Measurements from ENCODE around the gene PAK1. TPM values are rescaled to one million over a fixed set of nuclear protein-coding genes. Genes with fewer than 3 reads are reported as not detected.

Gene PAK1
- total and polyA plus RNA-seq, 9 of the 15 experiments (the other 6 are each of a cell fraction or from before 2014, with no cell fraction given): 0.52 to 11.7 (median 1.9) TPM

GRCh38 chr11:77299528-77299993 is 174.3 kb downstream of the PAK1 start (continued):
- TF ChIP-seq NR4A1 (CRISPR knock-in tag; IDR thresholded peaks at IDR 0.05) (no peak), NR4A1 (tag; IDR thresholded peaks at IDR 0.05) (0 out of 2 replicates have a peak, but pooled peaks have one; percentile 43), EGR1 (conservative IDR thresholded peaks at IDR 0.05) (no peak), SAP30 (IDR thresholded peaks at IDR 0.05; ENCODE audit: borderline replicate concordance, insufficient read depth, low read depth, low read length, poor library complexity, severe bottlenecking) (no peak), ZNF316 (IDR thresholded peaks at IDR 0.05) (peak; percentile 96), BACH1 (tag; IDR thresholded peaks at IDR 0.05) (peak; percentile 91), GATA2 (CRISPR knock-in tag; IDR thresholded peaks at IDR 0.05) (peak; percentile 73), ZNF766 (CRISPR knock-in tag; conservative IDR thresholded peaks at IDR 0.05) (peak; percentile 92; the same call in 1 of the 2 replicates), SNAPC5 (CRISPR knock-in tag; IDR thresholded peaks at IDR 0.05) (no peak), IRF9 (tag; IDR thresholded peaks at IDR 0.05) (no peak), CBFA2T3 (IDR thresholded peaks at IDR 0.05) (peak; percentile 3; the same call in 1 of the 2 replicates), ZNF408 (CRISPR knock-in tag; IDR thresholded peaks at IDR 0.05; ENCODE audit: low read depth) (no peak), ZBTB17 (CRISPR knock-in tag; IDR thresholded peaks at IDR 0.05) (no peak), CBX1 (IDR thresholded peaks at IDR 0.05; ENCODE audit: low read depth) (no peak), RB1 (IDR thresholded peaks at IDR 0.05; ENCODE audit: low read depth) (no peak), ZNF830 (CRISPR knock-in tag; IDR thresholded peaks at IDR 0.05) (no peak)
- TF ChIP-seq, protein P1, sequence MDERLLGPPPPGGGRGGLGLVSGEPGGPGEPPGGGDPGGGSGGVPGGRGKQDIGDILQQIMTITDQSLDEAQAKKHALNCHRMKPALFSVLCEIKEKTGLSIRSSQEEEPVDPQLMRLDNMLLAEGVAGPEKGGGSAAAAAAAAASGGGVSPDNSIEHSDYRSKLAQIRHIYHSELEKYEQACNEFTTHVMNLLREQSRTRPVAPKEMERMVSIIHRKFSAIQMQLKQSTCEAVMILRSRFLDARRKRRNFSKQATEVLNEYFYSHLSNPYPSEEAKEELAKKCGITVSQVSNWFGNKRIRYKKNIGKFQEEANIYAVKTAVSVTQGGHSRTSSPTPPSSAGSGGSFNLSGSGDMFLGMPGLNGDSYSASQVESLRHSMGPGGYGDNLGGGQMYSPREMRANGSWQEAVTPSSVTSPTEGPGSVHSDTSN (CRISPR knock-in tag; IDR thresholded peaks at IDR 0.05; ENCODE audit: low read depth): peak; percentile 87
- TF ChIP-seq, protein P1 (tag; conservative IDR thresholded peaks at IDR 0.05; ENCODE audit: low read depth): peak; percentile 98
- TF ChIP-seq, protein P2, sequence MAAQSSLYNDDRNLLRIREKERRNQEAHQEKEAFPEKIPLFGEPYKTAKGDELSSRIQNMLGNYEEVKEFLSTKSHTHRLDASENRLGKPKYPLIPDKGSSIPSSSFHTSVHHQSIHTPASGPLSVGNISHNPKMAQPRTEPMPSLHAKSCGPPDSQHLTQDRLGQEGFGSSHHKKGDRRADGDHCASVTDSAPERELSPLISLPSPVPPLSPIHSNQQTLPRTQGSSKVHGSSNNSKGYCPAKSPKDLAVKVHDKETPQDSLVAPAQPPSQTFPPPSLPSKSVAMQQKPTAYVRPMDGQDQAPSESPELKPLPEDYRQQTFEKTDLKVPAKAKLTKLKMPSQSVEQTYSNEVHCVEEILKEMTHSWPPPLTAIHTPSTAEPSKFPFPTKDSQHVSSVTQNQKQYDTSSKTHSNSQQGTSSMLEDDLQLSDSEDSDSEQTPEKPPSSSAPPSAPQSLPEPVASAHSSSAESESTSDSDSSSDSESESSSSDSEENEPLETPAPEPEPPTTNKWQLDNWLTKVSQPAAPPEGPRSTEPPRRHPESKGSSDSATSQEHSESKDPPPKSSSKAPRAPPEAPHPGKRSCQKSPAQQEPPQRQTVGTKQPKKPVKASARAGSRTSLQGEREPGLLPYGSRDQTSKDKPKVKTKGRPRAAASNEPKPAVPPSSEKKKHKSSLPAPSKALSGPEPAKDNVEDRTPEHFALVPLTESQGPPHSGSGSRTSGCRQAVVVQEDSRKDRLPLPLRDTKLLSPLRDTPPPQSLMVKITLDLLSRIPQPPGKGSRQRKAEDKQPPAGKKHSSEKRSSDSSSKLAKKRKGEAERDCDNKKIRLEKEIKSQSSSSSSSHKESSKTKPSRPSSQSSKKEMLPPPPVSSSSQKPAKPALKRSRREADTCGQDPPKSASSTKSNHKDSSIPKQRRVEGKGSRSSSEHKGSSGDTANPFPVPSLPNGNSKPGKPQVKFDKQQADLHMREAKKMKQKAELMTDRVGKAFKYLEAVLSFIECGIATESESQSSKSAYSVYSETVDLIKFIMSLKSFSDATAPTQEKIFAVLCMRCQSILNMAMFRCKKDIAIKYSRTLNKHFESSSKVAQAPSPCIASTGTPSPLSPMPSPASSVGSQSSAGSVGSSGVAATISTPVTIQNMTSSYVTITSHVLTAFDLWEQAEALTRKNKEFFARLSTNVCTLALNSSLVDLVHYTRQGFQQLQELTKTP (IDR thresholded peaks at IDR 0.05; ENCODE audit: low read depth in 1 of 2, partially characterized antibody in 2 of 2): no peak
- TF ChIP-seq, protein P3, sequence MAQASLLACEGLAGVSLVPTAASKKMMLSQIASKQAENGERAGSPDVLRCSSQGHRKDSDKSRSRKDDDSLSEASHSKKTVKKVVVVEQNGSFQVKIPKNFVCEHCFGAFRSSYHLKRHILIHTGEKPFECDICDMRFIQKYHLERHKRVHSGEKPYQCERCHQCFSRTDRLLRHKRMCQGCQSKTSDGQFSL (CRISPR knock-in tag; IDR thresholded peaks at IDR 0.05): no peak
- TF ChIP-seq, protein P3 (tag; IDR thresholded peaks at IDR 0.05): no peak
